ENCODE data around the gene SP8.

DNA sequence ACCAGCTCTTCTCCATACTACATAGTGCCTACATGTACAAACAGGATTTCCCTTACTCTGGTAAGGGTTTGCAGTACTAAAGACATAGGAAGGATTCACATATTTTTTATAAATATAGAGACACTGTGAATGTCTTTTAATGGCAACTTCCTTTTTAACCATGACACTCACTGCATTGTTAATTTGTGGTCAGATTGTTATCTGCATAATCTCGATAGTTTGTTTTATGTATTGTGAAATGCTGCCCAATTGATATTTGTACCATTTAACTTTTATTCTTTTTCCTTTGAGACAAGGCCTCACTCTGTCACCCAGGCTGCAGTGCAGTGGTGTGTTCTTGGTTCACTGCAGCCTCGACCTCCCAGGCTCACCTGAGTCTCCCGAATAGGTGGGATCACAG lies 39.7 kb downstream of the SP8 start:
- TF ChIP-seq CTCF (IDR thresholded peaks at IDR 0.05), result no peak
- TF ChIP-seq TAF1 (IDR thresholded peaks at IDR 0.05; ENCODE audit: borderline replicate concordance, low read depth, low read length), result no peak
- TF ChIP-seq FOXM1 (IDR thresholded peaks at IDR 0.05; ENCODE audit: low read depth), result no peak
- TF ChIP-seq, protein P1, sequence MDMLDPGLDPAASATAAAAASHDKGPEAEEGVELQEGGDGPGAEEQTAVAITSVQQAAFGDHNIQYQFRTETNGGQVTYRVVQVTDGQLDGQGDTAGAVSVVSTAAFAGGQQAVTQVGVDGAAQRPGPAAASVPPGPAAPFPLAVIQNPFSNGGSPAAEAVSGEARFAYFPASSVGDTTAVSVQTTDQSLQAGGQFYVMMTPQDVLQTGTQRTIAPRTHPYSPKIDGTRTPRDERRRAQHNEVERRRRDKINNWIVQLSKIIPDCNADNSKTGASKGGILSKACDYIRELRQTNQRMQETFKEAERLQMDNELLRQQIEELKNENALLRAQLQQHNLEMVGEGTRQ (IDR thresholded peaks at IDR 0.05; ENCODE audit: borderline replicate concordance, low read depth, low read length), result no peak
- TF ChIP-seq MXI1 (IDR thresholded peaks at IDR 0.05; ENCODE audit: low read depth, low read length), result no peak
- TF ChIP-seq CHD2 (IDR thresholded peaks at IDR 0.05; ENCODE audit: low read length, partially characterized antibody), result no peak
- no peak for TF ChIP-seq YY1 (IDR thresholded peaks at IDR 0.05; ENCODE audit: low read depth)
- TF ChIP-seq POLR2AphosphoS5 (IDR thresholded peaks at IDR 0.05; ENCODE audit: low read depth, low read length), result no peak
- TF ChIP-seq, protein P2, sequence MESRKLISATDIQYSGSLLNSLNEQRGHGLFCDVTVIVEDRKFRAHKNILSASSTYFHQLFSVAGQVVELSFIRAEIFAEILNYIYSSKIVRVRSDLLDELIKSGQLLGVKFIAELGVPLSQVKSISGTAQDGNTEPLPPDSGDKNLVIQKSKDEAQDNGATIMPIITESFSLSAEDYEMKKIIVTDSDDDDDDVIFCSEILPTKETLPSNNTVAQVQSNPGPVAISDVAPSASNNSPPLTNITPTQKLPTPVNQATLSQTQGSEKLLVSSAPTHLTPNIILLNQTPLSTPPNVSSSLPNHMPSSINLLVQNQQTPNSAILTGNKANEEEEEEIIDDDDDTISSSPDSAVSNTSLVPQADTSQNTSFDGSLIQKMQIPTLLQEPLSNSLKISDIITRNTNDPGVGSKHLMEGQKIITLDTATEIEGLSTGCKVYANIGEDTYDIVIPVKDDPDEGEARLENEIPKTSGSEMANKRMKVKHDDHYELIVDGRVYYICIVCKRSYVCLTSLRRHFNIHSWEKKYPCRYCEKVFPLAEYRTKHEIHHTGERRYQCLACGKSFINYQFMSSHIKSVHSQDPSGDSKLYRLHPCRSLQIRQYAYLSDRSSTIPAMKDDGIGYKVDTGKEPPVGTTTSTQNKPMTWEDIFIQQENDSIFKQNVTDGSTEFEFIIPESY (IDR thresholded peaks at IDR 0.05; ENCODE audit: borderline replicate concordance, low read depth), result no peak
- TF ChIP-seq EZH2phosphoT487 (IDR thresholded peaks at IDR 0.05; ENCODE audit: borderline replicate concordance, low read depth), result no peak
- no peak for TF ChIP-seq EP300 (IDR thresholded peaks at IDR 0.05; ENCODE audit: borderline replicate concordance in 1 of 2, low read depth in 1 of 2, low read length in 1 of 2)
- TF ChIP-seq NRF1 (IDR thresholded peaks at IDR 0.05; ENCODE audit: low read depth, low read length), result no peak
- no peak for TF ChIP-seq ELF1 (IDR thresholded peaks at IDR 0.05)
